Right atrium auricular region (tissue), 2 donors: Measurements from ENCODE around the gene ORM1. TPM values are rescaled to one million over a fixed set of nuclear protein-coding genes. Genes with fewer than 3 reads are reported as not detected.

ENCODE experiments used
- total RNA-seq, 2 donors: library from RNA; depleted of rRNA; stranded (reverse); fragments of >200 nt; gene quantifications; one replicate each; pipeline ENCODE4 v1.1.0, GENCODE V29; 2016

The ORM1 gene
- total RNA-seq, 2 donors from 2014 or later, result not detected

Other genes starting within 250 kb of the ORM1 start
- not detected for gene AMBP, start 244.8 kb upstream of the ORM1 start, total RNA-seq
- gene KIF12, start 223.8 kb upstream of the ORM1 start, total RNA-seq, result not detected
- gene COL27A1, start 167.6 kb upstream of the ORM1 start, total RNA-seq, result 1 to 10 TPM; 1.5 to 2.7 TPM
- gene ORM2, start 6.8 kb downstream of the ORM1 start, total RNA-seq, result not detected
- 1 to 10 TPM; 3.1 to 7.8 TPM for gene AKNA, start 64.9 kb downstream of the ORM1 start, total RNA-seq
- gene WHRN, start 182.4 kb downstream of the ORM1 start, total RNA-seq, result 1 to 10 TPM; 2.6 to 8.2 TPM